Lung (tissue), 12 donors: ENCODE results near the gene S100PBP. TPM values are rescaled to one million over a fixed set of nuclear protein-coding genes. Genes with fewer than 3 reads are reported as not detected.
"Not testable (repeated sequence)": the region's sequence is repeated elsewhere in the genome, so short reads cannot be mapped to it uniquely, and the experiment has no call there.

ENCODE experiments used
- ATAC-seq: fragments of 200-7000 bp; cut with Tn5 transposase; one replicate; pipeline ENCODE4 v1.9.1; 2020; ENCODE audit warnings: moderate number of reproducible peaks; ENCODE audit not compliant: insufficient read depth, low FRiP score
- DNase-seq, 3 donors: peaks; one replicate each; pipeline ENCODE4 v3.0.0-alpha.2; 2013 to 2017
- H3K27ac ChIP-seq, 2 donors: one replicate each; pipeline ENCODE4 v1.5.1; 2013; ENCODE audit warnings: mild to moderate bottlenecking in 2 of 2, moderate library complexity in 2 of 2, control low read depth in 1 of 2, inconsistent platforms in 1 of 2, low read depth in 1 of 2, low read length in 1 of 2
- H3K27me3 ChIP-seq, 3 donors: one replicate each; pipeline ENCODE4 v1.5.1; 2013; ENCODE audit warnings: low read length in 2 of 3; ENCODE audit not compliant: control insufficient read depth in 3 of 3, insufficient read depth in 3 of 3
- H3K36me3 ChIP-seq, 4 donors: one replicate each; pipeline ENCODE4 v1.5.1; 2013; ENCODE audit warnings: low read length in 4 of 4, mild to moderate bottlenecking in 1 of 4, moderate library complexity in 1 of 4; ENCODE audit not compliant: control insufficient read depth in 4 of 4, insufficient read depth in 4 of 4
- H3K4me1 ChIP-seq, 5 donors: one replicate each; pipeline ENCODE4 v1.5.1; 2013; ENCODE audit warnings: low read length in 5 of 5, mild to moderate bottlenecking in 2 of 5, moderate library complexity in 1 of 5; ENCODE audit not compliant: control insufficient read depth in 5 of 5, insufficient read depth in 5 of 5
- H3K4me3 ChIP-seq: one replicate; pipeline ENCODE4 v1.5.1; 2013; ENCODE audit warnings: mild to moderate bottlenecking, control low read depth, moderate library complexity
- H3K9ac ChIP-seq, 2 donors: one replicate each; pipeline ENCODE4 v1.5.1; 2013; ENCODE audit warnings: low read length in 2 of 2, control low read depth in 1 of 2; ENCODE audit not compliant: insufficient read depth in 1 of 2
- H3K9me3 ChIP-seq, 4 donors: one replicate each; pipeline ENCODE4 v1.5.1; 2013; ENCODE audit warnings: low read length in 3 of 4, mild to moderate bottlenecking in 1 of 4, moderate library complexity in 1 of 4; ENCODE audit not compliant: control insufficient read depth in 4 of 4, insufficient read depth in 3 of 4
- CTCF ChIP-seq: IDR thresholded peaks from 2 replicates; pipeline ENCODE4 v1.5.1; 2012; ENCODE audit warnings: mild to moderate bottlenecking; ENCODE audit errors: control extremely low read depth, extremely low read depth
- WGBS, 2 donors: extraction: QIAGEN DNeasy Blood & Tissue Kit; methylation state at CpG; one replicate each; pipeline ENCODE4 v1.1.7; 2013; 5-methylcytosine and 5-hydroxymethylcytosine counted together
- polyA plus RNA-seq, 2 donors: library from polyadenylated mRNA; stranded (reverse); fragments of 200-250 nt; gene quantifications; one replicate each; pipeline ENCODE4 v1.2.1, GENCODE V29; 2013
- total RNA-seq, 2 donors: library from RNA; depleted of rRNA in 1 of 2; stranded (reverse); fragments of >200 nt in 1 of 2; gene quantifications; one replicate each; pipeline ENCODE4 v1.2.1, GENCODE V29; 2014 to 2021
- donor health status: control.
- donor health status: control.
- donor health status: Bipolar disorder and iron deficiency.
- donor health status: healthy.
- donor health status: DM: yes; HTN: yes; CAD: no.

Gene S100PBP
- total and polyA plus RNA-seq, 4 donors, result 7.4 to 56.6 (median 20.9) TPM

GRCh38 chr1:32798679-32799416 is 18.6 kb upstream of the S100PBP start:
- ATAC-seq (no peak), DNase-seq (no peak)
- Histone ChIP-seq H3K27ac (no peak overlapping the region), H3K4me1 (no peaks in the 10 kb centered on the region), H3K9me3 (no peaks in the 10 kb centered on the region), H3K9ac (no peak overlapping the region), H3K27me3 (no peaks in the 10 kb centered on the region), H3K36me3 (peaks cover 6 to 28% (median 21%) of the 10 kb centered on the region in 4 donors), H3K4me3 (no peak overlapping the region)
- no peak for TF ChIP-seq CTCF
- WGBS, 2 donors, result 87 to 91% methylated on average over 8 of the region's 8 CpGs

- ATAC-seq, result no peak
Measured at GRCh38 chr1:32801096-32801715, 16.2 kb upstream of the S100PBP start.

GRCh38 chr1:32804460-32804859 is 13.0 kb upstream of the S100PBP start:
- H3K4me1 ChIP-seq, DNase-seq, H3K27me3 ChIP-seq, ATAC-seq, H3K4me3 ChIP-seq, H3K27ac ChIP-seq, H3K9ac ChIP-seq, H3K9me3 ChIP-seq: not testable (repeated sequence)
- WGBS, 2 donors, result 97 to 98% methylated on average over 25 to 29 of the region's 30 CpGs
- peaks cover 12 to 27% (median 23%) of the 10 kb centered on the region in 4 donors for H3K36me3 ChIP-seq

More at GRCh38 chr1:32801096-32801715, 16.2 kb upstream of the S100PBP start:
- 88 to 95% methylated on average over 9 of the region's 9 CpGs for WGBS, 2 donors
- H3K4me3 ChIP-seq, result no peak overlapping the region
- H3K27me3 ChIP-seq, result no peaks in the 10 kb centered on the region
- DNase-seq, result no peak
- H3K4me1 ChIP-seq, result no peaks in the 10 kb centered on the region
- H3K36me3 ChIP-seq, result peaks cover 7 to 27% (median 21%) of the 10 kb centered on the region in 4 donors
- H3K9ac ChIP-seq, result no peak overlapping the region
- H3K27ac ChIP-seq, result no peak overlapping the region
- H3K9me3 ChIP-seq, result no peaks in the 10 kb centered on the region
- no peak for TF ChIP-seq CTCF

GRCh38 chr1:32806290-32806689 is 11.2 kb upstream of the S100PBP start:
- Histone ChIP-seq H3K4me3 (no peak overlapping the region), H3K27ac (no peak overlapping the region), H3K9me3 (no peaks in the 10 kb centered on the region), H3K36me3 (peaks cover 12 to 31% (median 25%) of the 10 kb centered on the region in 4 donors), H3K27me3 (no peaks in the 10 kb centered on the region), H3K9ac (no peak overlapping the region), H3K4me1 (no peaks in the 10 kb centered on the region)
- WGBS, 2 donors, result 72 to 86% methylated on average over 6 of the region's 6 CpGs
- no peak for TF ChIP-seq CTCF
- ATAC-seq (peak; percentile 47), DNase-seq (peak; percentile 13 to 42 (median 24))
